GM12878 (cell line): ENCODE results near the gene HECTD4. TPM values are rescaled to one million over a fixed set of nuclear protein-coding genes. Genes with fewer than 3 reads are reported as not detected.

Source experiments
- ATAC-seq: fragments of 200-7000 bp; cut with Tn5 transposase; 3 replicates; pipeline ENCODE4 v1.9.1; 2020; ENCODE audit warnings: mild to moderate bottlenecking, moderate library complexity
- BruUV-seq: library from RNA; stranded (reverse); fragments of 400-500 nt; replicated peaks from 2 replicates; lab custom pipeline; 2021; lab: Mats Ljungman, UMichigan
- CTCF ChIA-PET: fragments of 300-600 bp; sonication (Branson Sonifier 250); formaldehyde crosslinking; extraction: SDS; loops from one replicate; lab custom pipeline; 2021; ENCODE audit warnings: inconsistent platforms; lab: Yijun Ruan, JAX
- POLR2A ChIA-PET: fragments of 350-600 bp; formaldehyde crosslinking; extraction: SDS; loops from one replicate; lab custom pipeline; 2021; ENCODE audit warnings: inconsistent platforms; lab: Charles Lee
- RAD21 ChIA-PET: fragments of 300-600 bp; sonication (Branson Sonifier 250); formaldehyde crosslinking; loops from one replicate; lab custom pipeline; 2023; ENCODE audit warnings: antibody characterized with exemption; ENCODE audit not compliant: unreplicated experiment; lab: Charles Lee
- SMC1A ChIA-PET: fragments of 300-600 bp; sonication (Branson Sonifier 250); formaldehyde crosslinking; loops from one replicate; lab custom pipeline; 2023; ENCODE audit not compliant: unreplicated experiment, uncharacterized antibody; lab: Charles Lee
- DNase-seq: peaks from one replicate; pipeline ENCODE4 v3.0.0-alpha.2; 2011; ENCODE audit warnings: low read depth, low spot score
- FAIRE-seq: peaks from 3 replicates; lab custom pipeline; 2011; peaks lifted over from hg19 to GRCh38; lab: Jason Lieb, UNC
- H2AFZ ChIP-seq: 2 replicates; pipeline ENCODE4 v1.6.0; 2011; ENCODE audit warnings: low read depth, low read length, control low read depth; ENCODE audit not compliant: control insufficient read depth
- H3K27ac ChIP-seq: 2 replicates; pipeline ENCODE4 v1.5.1; 2011; ENCODE audit warnings: control low read depth; ENCODE audit not compliant: control insufficient read depth, insufficient read depth
- H3K27me3 ChIP-seq, 2 experiments: replicated peaks in 1 of 2; 2 replicates each; pipeline versions ENCODE4 v1.6.0 to v1.6.1; 2011; ENCODE audit warnings: low read length in 1 of 2; ENCODE audit not compliant: control insufficient read depth in 2 of 2, insufficient read depth in 2 of 2
- H3K36me3 ChIP-seq, 2 experiments: 2 replicates each; pipeline ENCODE4 v1.5.1; 2011; ENCODE audit warnings: low read length in 1 of 2; ENCODE audit not compliant: control insufficient read depth in 2 of 2, insufficient read depth in 2 of 2
- H3K4me1 ChIP-seq: 2 replicates; pipeline ENCODE4 v1.6.1; 2011; ENCODE audit warnings: mild to moderate bottlenecking, low read length, moderate library complexity, mixed read lengths; ENCODE audit not compliant: control insufficient read depth, insufficient read depth
- H3K4me2 ChIP-seq: 2 replicates; pipeline ENCODE4 v1.6.0; 2011; ENCODE audit warnings: control low read depth; ENCODE audit not compliant: control insufficient read depth, insufficient read depth
- H3K4me3 ChIP-seq: fragments of 200-600 bp; sonication (generic); 2 replicates; pipeline ENCODE4 v1.5.1; 2016
- H3K79me2 ChIP-seq: 2 replicates; pipeline ENCODE4 v1.6.0; 2011; ENCODE audit warnings: low read length; ENCODE audit not compliant: control insufficient read depth, insufficient read depth
- H3K9ac ChIP-seq: 2 replicates; pipeline ENCODE4 v1.8.0; 2011; ENCODE audit warnings: low read length, control low read depth, mixed read lengths; ENCODE audit not compliant: control insufficient read depth, insufficient read depth
- H3K9me3 ChIP-seq: replicated peaks from 3 replicates; pipeline ENCODE4 v1.5.1; 2011; ENCODE audit warnings: mild to moderate bottlenecking, low read length; ENCODE audit not compliant: control insufficient read depth, insufficient read depth
- H4K20me1 ChIP-seq: 2 replicates; pipeline ENCODE4 v1.6.0; 2011; ENCODE audit not compliant: control insufficient read depth, insufficient read depth
- ATF3 ChIP-seq: IDR thresholded peaks from 2 replicates; pipeline ENCODE4 v1.6.1; 2011; ENCODE audit warnings: low read depth, mild to moderate bottlenecking, low read length, moderate library complexity, borderline replicate concordance; ENCODE audit errors: extremely low read depth
- EGR1 ChIP-seq, 2 experiments: IDR thresholded peaks; 1 replicate in 1 of 2; 2 replicates in 1 of 2; pipeline ENCODE4 v1.6.1; 2011 to 2012; ENCODE audit warnings: low read depth in 2 of 2, low read length in 2 of 2, borderline replicate concordance in 1 of 2, mild to moderate bottlenecking in 1 of 2, moderate library complexity in 1 of 2
- HDAC2 ChIP-seq: fragments of 200-600 bp; sonication (generic); IDR thresholded peaks from 2 replicates; pipeline ENCODE4 v1.6.1; 2017
- IKZF1 ChIP-seq: fragments of 450-650 bp; conservative IDR thresholded peaks from 2 replicates; pipeline ENCODE4 v1.6.1; 2017; ENCODE audit warnings: antibody characterized with exemption, mild to moderate bottlenecking
- POLR2AphosphoS5 ChIP-seq: IDR thresholded peaks from 2 replicates; pipeline ENCODE4 v1.6.1; 2011; ENCODE audit warnings: mild to moderate bottlenecking, low read length, inconsistent platforms
- RAD21 ChIP-seq: IDR thresholded peaks from 2 replicates; pipeline ENCODE4 v1.6.1; 2011; ENCODE audit warnings: mild to moderate bottlenecking, low read depth, low read length, moderate library complexity; ENCODE audit not compliant: insufficient read depth
- RAD51 ChIP-seq: fragments of 450-650 bp; IDR thresholded peaks from 2 replicates; pipeline ENCODE4 v1.6.1; 2016; ENCODE audit warnings: moderate library complexity, mild to moderate bottlenecking, inconsistent platforms
- SMARCA5 ChIP-seq: fragments of 450-650 bp; IDR thresholded peaks from 2 replicates; pipeline ENCODE4 v1.6.1; 2017; ENCODE audit warnings: mild to moderate bottlenecking
- TAF1 ChIP-seq: IDR thresholded peaks from 2 replicates; pipeline ENCODE4 v1.6.1; 2011; ENCODE audit warnings: mild to moderate bottlenecking, low read depth, low read length, borderline replicate concordance
- WGBS: methylation state at CpG from one replicate; pipeline ENCODE4 v1.1.6; 2016; ENCODE audit warnings: low lambda C conversion rate; ENCODE audit not compliant: insufficient replicate concordance, insufficient coverage; ENCODE audit errors: missing lambda C conversion rate; 5-methylcytosine and 5-hydroxymethylcytosine counted together
- in situ Hi-C: fragments of 300-500 bp; cut with MboI; formaldehyde crosslinking; loops from 9 replicates; pipeline ENCODE4 v1.14.3; 2018; ENCODE audit warnings: mixed read lengths
- intact Hi-C: fragments of 100-400 bp; cut with micrococcal nuclease; formaldehyde crosslinking; loops from one replicate; pipeline ENCODE4 v1.14.2; 2022; ENCODE audit not compliant: unreplicated experiment
- polyA plus RNA-seq, 11 experiments: library from polyadenylated mRNA; depleted of rRNA in 4 of 11; unstranded in 6 of 11; stranded (reverse) in 5 of 11; fragments of >200 nt; fragmentation: Nextera tagmentation in 4 of 11; fragmentation: Illumina TruSeq in 1 of 11; extraction: Ambion mirVana in 4 of 11; extraction: Trizol in 1 of 11; gene quantifications; 1 replicate in 1 of 11; 2 replicates in 10 of 11; pipeline versions ENCODE4 v1.2.1 to v1.2.3, GENCODE V29; 2011 to 2016; ENCODE audit warnings: inconsistent platforms in 2 of 11, missing spikeins in 2 of 11, low read depth in 1 of 11
- total RNA-seq, 4 experiments: library from RNA; depleted of rRNA in 3 of 4; stranded (reverse); fragments of >200 nt in 3 of 4; fragmentation: Illumina TruSeq in 1 of 4; extraction: Trizol in 1 of 4; gene quantifications; 2 replicates each; pipeline versions ENCODE4 v1.2.1 to v1.2.3, GENCODE V29; 2013 to 2021

The HECTD4 gene
- total and polyA plus RNA-seq, 10 of the 15 experiments (the other 5 are each of a cell fraction or from before 2014, with no cell fraction given): 5.8 to 43.9 (median 17.9) TPM

- no peaks in the 10 kb centered on the region for H3K9me3 ChIP-seq
- H2AFZ ChIP-seq: no peak overlapping the region
- BruUV-seq: no TSS peak
- intact Hi-C loops: loop anchor here (10.0 kb wide), 1 partner anchor 109 kb away; the partner anchor contains the start of gene HECTD4
- H3K4me1 ChIP-seq: no peaks in the 10 kb centered on the region
- ChIA-PET CTCF (no interaction called here), POLR2A (no interaction called here), SMC1A (interaction anchor here (1.1 to 2.4 kb wide), 2 partner anchors 12 to 14 kb away, joined by 3 to 6 read pairs; no protein-coding TSS in a partner anchor), RAD21 (no interaction called here)
- no peak for DNase-seq
- no peak for ATAC-seq
- H3K79me2 ChIP-seq: no peaks in the 10 kb centered on the region
- FAIRE-seq: no peak
- TF ChIP-seq HDAC2 (no peak), TAF1 (no peak), RAD21 (no peak), ATF3 (no peak), EGR1 (IDR thresholded peaks at IDR 0.05; ENCODE audit: borderline replicate concordance in 1 of 2, low read depth in 2 of 2, low read length in 2 of 2) (no peak), SMARCA5 (no peak), RAD51 (no peak), POLR2AphosphoS5 (no peak), IKZF1 (no peak)
- H3K4me3 ChIP-seq: no peak overlapping the region
- peaks cover 6 to 19% of the 10 kb centered on the region in 2 experiments for H3K36me3 ChIP-seq
- no peaks in the 10 kb centered on the region for H4K20me1 ChIP-seq
- H3K4me2 ChIP-seq: no peak overlapping the region
- H3K9ac ChIP-seq: no peak overlapping the region
- WGBS: 100% methylated on average over 3 of the region's 3 CpGs
- H3K27ac ChIP-seq: no peak overlapping the region
- in situ Hi-C loops: no loop called here
- no peaks in the 10 kb centered on the region for H3K27me3 ChIP-seq
Observed at GRCh38 chr12:112275836-112276235, 106.4 kb downstream of the HECTD4 start.
